ENCODE data around the gene WFDC6.

Gene WFDC6

GRCh38 chr20:45515147-45515913 lies 24.0 kb downstream of the WFDC6 start, which contains the start of gene SPINT3:
SPINT3 (minus strand) TSS chr20:45515622; CDS start chr20:45515608, 14 bp downstream.
- no peak for DNase-seq (ENCODE audit: low spot score)

- peak; percentile 7 for DNase-seq (ENCODE audit: low spot score)
Measured at GRCh38 chr20:45510242-45510862, 28.9 kb downstream of the WFDC6 start.

- no peak for DNase-seq (ENCODE audit: low spot score)
Measured at GRCh38 chr20:45509091-45509490, 30.2 kb downstream of the WFDC6 start.

GRCh38 chr20:45508068-45508886 lies 31.0 kb downstream of the WFDC6 start:
- peak; percentile 9 for DNase-seq (ENCODE audit: low spot score)

GRCh38 chr20:45507011-45507820 lies 32.1 kb downstream of the WFDC6 start:
- DNase-seq (ENCODE audit: low spot score) = peak; percentile 35

GRCh38 chr20:45506398-45506797 lies 32.9 kb downstream of the WFDC6 start:
- DNase-seq (ENCODE audit: low spot score) = no peak

- DNase-seq (ENCODE audit: low spot score) = no peak
Measured at GRCh38 chr20:45503403-45503802, 35.9 kb downstream of the WFDC6 start.

GRCh38 chr20:45502561-45502960 lies 36.7 kb downstream of the WFDC6 start:
- DNase-seq (ENCODE audit: low spot score) = no peak

GRCh38 chr20:45501600-45501999 lies 37.7 kb downstream of the WFDC6 start:
- no peak for DNase-seq (ENCODE audit: low spot score)

- DNase-seq (ENCODE audit: low spot score) = no peak
Measured at GRCh38 chr20:45500022-45500421, 39.3 kb downstream of the WFDC6 start.

GRCh38 chr20:45497971-45498494 lies 41.2 kb downstream of the WFDC6 start:
- no peak for DNase-seq (ENCODE audit: low spot score)

- DNase-seq (ENCODE audit: low spot score) = no peak
Measured at GRCh38 chr20:45496166-45496565, 43.1 kb downstream of the WFDC6 start.

GRCh38 chr20:45495501-45495941 lies 43.8 kb downstream of the WFDC6 start:
- no peak for DNase-seq (ENCODE audit: low spot score)

- peak; percentile 91 for DNase-seq (ENCODE audit: low spot score)
Measured at GRCh38 chr20:45489083-45489531, 50.2 kb downstream of the WFDC6 start.

GRCh38 chr20:45487231-45487635 lies 52.0 kb downstream of the WFDC6 start:
- no peak for DNase-seq (ENCODE audit: low spot score)

GRCh38 chr20:45485388-45485787 lies 53.9 kb downstream of the WFDC6 start:
- no peak for DNase-seq (ENCODE audit: low spot score)

- no peak for DNase-seq (ENCODE audit: low spot score)
Measured at GRCh38 chr20:45484676-45485075, 54.6 kb downstream of the WFDC6 start.

All from kidney tubule cell (primary cell).